Ascending aorta (tissue), 2 donors: ENCODE results near the gene ETFBKMT. TPM values are rescaled to one million over a fixed set of nuclear protein-coding genes. Genes with fewer than 3 reads are reported as not detected.

Source experiments
- DNase-seq, 2 donors: peaks; one replicate each; pipeline ENCODE4 v3.0.0-alpha.2; 2019; ENCODE audit warnings: low spot score in 2 of 2
- H3K27ac ChIP-seq, 2 donors: fragments of 200-600 bp; sonication (generic); one replicate each; pipeline ENCODE4 v1.5.1; 2016 to 2017; ENCODE audit warnings: mild to moderate bottlenecking in 1 of 2
- H3K27me3 ChIP-seq: fragments of 200-600 bp; sonication (generic); one replicate; pipeline ENCODE4 v1.5.1; 2017
- H3K36me3 ChIP-seq, 2 donors: fragments of 200-600 bp; sonication (generic); one replicate each; pipeline ENCODE4 v1.5.1; 2016
- H3K4me1 ChIP-seq, 2 donors: fragments of 200-600 bp; sonication (generic); one replicate each; pipeline ENCODE4 v1.5.1; 2016 to 2017; ENCODE audit warnings: mild to moderate bottlenecking in 1 of 2
- H3K4me3 ChIP-seq, 2 donors: fragments of 200-600 bp; sonication (generic); one replicate each; pipeline ENCODE4 v1.5.1; 2016 to 2017; ENCODE audit warnings: mild to moderate bottlenecking in 1 of 2
- H3K9me3 ChIP-seq, 2 donors: fragments of 200-600 bp; sonication (generic); one replicate each; pipeline ENCODE4 v1.5.1; 2016
- intact Hi-C: fragments of 100-400 bp; cut with DNase I; formaldehyde crosslinking; loops from one replicate; pipeline ENCODE4 v1.15.1; 2023
- total RNA-seq: library from RNA; depleted of rRNA; stranded (reverse); fragments of >200 nt; gene quantifications from one replicate; pipeline ENCODE4 v1.1.0, GENCODE V29; 2016
- TF ChIP-seq, protein P1 (sequence below), 3 experiments: fragments of 200-600 bp in 2 of 3; fragments of 450-650 bp in 1 of 3; sonication (generic) in 2 of 3; IDR thresholded peaks; one replicate each; pipeline ENCODE4 v1.5.1; 2016 to 2019; ENCODE audit warnings: antibody characterized with exemption in 3 of 3, mild to moderate bottlenecking in 1 of 3, moderate library complexity in 1 of 3

The ETFBKMT gene
- total RNA-seq, 1 donor from 2014 or later, result 0.64 TPM

DNA sequence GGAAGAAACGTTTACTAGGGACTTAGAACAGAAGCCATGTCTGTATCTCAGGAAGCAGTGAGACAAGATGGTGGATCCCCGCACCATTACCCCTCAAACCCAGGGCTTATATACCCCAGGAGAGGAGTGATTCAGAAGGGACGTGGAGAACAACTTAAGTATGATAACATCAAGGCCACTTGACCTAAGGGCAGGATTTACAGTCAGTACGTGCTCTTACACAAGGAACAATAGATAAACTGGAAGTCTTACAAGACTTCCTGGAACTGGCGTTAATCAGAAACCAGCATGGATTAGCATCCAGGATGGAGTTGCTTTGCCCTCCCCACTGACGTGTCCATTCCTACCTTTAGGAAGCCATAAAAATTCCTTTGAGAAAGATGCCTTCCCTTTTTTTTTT, 8.6 kb upstream of the ETFBKMT start:
- Histone ChIP-seq H3K27me3 (no peaks in the 10 kb centered on the region), H3K4me1 (no peaks in the 10 kb centered on the region), H3K4me3 (no peak overlapping the region), H3K27ac (no peak overlapping the region), H3K9me3 (no peaks in the 10 kb centered on the region), H3K36me3 (no peaks in the 10 kb centered on the region)
- no peak for DNase-seq
- TF ChIP-seq, protein P1, sequence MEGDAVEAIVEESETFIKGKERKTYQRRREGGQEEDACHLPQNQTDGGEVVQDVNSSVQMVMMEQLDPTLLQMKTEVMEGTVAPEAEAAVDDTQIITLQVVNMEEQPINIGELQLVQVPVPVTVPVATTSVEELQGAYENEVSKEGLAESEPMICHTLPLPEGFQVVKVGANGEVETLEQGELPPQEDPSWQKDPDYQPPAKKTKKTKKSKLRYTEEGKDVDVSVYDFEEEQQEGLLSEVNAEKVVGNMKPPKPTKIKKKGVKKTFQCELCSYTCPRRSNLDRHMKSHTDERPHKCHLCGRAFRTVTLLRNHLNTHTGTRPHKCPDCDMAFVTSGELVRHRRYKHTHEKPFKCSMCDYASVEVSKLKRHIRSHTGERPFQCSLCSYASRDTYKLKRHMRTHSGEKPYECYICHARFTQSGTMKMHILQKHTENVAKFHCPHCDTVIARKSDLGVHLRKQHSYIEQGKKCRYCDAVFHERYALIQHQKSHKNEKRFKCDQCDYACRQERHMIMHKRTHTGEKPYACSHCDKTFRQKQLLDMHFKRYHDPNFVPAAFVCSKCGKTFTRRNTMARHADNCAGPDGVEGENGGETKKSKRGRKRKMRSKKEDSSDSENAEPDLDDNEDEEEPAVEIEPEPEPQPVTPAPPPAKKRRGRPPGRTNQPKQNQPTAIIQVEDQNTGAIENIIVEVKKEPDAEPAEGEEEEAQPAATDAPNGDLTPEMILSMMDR (IDR thresholded peaks at IDR 0.05), result no peak
- intact Hi-C loops, result no loop called here

DNA sequence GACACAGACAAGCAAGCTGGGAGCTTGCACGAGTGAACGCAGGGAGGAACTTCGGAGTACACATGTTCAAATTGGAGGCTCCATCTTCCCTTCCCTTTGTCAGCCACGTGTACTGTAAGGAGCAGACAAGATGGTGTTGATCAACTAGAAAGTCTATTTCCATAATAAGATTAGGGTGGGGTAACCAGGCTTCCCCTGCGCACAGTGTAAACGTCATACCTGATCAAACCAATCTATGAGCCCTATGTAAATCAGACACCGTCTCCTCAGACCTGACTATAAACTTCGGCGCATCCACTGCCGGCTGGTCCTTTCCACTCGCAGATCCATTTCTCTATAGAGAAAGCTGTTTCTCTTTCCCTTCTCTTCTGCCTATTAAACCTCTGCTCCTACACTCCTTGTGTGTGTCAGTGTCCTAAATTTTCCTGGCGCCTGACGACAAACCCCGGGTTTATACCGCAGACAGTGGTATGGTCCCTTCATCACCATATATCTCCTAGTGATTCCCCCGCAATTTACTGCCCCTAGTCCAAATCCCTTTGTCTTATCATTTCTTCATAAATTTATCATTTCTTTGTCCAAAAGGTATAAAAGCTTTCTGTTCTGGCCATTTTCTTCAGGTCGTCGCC, 7.5 kb upstream of the ETFBKMT start:
- no peak for DNase-seq
- TF ChIP-seq, protein P1 (IDR thresholded peaks at IDR 0.05), result no peak
- Histone ChIP-seq H3K9me3 (no peaks in the 10 kb centered on the region), H3K4me1 (no peaks in the 10 kb centered on the region), H3K27me3 (no peaks in the 10 kb centered on the region), H3K4me3 (no peak overlapping the region), H3K36me3 (no peaks in the 10 kb centered on the region), H3K27ac (no peak overlapping the region)
- intact Hi-C loops, result loop anchor here (2.0 kb wide), 1 partner anchor 653 kb away; no protein-coding TSS in a partner anchor

DNA sequence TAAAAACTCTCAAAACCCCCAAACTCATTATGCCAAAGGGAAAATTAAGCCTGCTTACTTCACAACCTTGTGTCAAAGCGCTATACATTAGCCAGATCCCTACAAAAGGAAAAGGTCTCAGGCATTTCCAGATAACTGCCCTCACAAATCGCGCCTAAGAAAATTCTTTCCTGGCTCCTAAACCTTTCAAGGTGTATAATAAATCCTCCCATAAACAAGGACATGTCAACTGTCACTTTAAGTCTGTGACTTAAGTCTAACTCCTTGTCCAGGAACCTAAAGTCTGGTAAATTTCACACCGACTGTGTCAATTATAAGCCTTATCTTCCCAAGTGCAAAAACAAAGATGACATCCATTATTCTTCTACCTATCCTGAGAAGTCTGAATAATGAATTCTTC, 4.3 kb upstream of the ETFBKMT start:
- no peaks in the 10 kb centered on the region for H3K27me3 ChIP-seq
- H3K4me1 ChIP-seq, result peaks cover 0 to 3% of the 10 kb centered on the region in 2 donors
- TF ChIP-seq, protein P1 (IDR thresholded peaks at IDR 0.05), result no peak
- intact Hi-C loops, result loop anchor here (5.0 kb wide), 1 partner anchor 452 kb away; the partner anchor contains the start of gene BICD1
- no peaks in the 10 kb centered on the region for H3K36me3 ChIP-seq
- no peak for DNase-seq
- no peak overlapping the region for H3K27ac ChIP-seq
- no peaks in the 10 kb centered on the region for H3K9me3 ChIP-seq
- no peak overlapping the region for H3K4me3 ChIP-seq

DNA sequence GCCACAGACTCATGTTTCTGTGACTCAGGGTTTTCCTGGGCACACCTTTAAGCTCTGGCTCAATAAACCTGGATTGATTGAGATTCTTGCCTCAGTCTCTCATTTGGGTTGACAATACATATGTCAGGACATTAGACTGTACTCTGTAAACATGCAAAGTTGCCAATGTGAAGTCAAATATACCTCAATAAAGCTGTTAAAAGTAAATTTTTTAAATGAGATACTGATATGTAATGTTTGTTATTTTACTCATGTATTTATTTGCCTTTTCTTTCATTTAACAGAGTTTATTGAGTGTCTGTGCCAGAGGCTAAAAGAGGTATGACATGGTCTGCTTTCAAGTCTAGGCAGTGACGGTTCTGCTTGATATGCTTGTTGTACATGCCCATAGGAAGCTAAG, 3.7 kb upstream of the ETFBKMT start:
- H3K27ac ChIP-seq, result no peak overlapping the region
- TF ChIP-seq, protein P1 (IDR thresholded peaks at IDR 0.05), result no peak
- peaks cover 0 to 3% of the 10 kb centered on the region in 2 donors for H3K4me1 ChIP-seq
- no peaks in the 10 kb centered on the region for H3K9me3 ChIP-seq
- no peaks in the 10 kb centered on the region for H3K27me3 ChIP-seq
- H3K4me3 ChIP-seq, result no peak overlapping the region
- DNase-seq, result no peak
- intact Hi-C loops, result loop anchor here (5.0 kb wide), 1 partner anchor 452 kb away; the partner anchor contains the start of gene BICD1
- no peaks in the 10 kb centered on the region for H3K36me3 ChIP-seq

DNA sequence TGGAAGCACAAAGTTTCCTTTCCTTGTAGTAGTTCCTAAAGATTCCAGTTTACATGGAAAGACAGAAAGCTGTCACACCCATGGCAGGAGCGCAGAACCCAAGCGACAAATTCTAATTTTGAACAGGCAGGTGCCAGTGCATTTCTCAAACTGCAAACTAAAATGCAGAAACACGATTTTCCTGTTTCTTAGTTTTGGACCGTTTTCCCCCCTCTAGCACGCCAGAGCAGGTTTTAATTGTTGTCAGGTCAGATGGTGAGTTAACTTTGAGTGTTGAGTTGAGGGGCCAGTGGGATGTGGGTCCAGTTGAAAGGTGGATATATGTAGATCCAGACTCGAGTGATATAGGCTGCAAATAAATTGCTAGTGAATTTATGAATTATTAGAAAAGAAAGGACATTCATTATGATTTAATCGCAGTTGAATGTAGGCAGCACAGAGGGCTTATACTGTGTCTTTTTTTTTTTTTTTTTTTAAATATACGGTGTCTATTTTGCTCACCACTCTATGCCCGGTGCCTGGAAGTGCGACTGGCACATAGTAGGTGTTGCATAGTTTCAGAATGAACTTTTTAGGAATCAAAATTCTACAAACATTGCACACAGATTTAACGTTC, 909 bp upstream of the ETFBKMT start:
- H3K36me3 ChIP-seq, result peaks cover 3% of the 10 kb centered on the region in 2 donors
- H3K4me3 ChIP-seq, result peak overlapping the region; percentile 68 to 82
- no peak for DNase-seq
- peaks cover 0 to 3% of the 10 kb centered on the region in 2 donors for H3K4me1 ChIP-seq
- H3K9me3 ChIP-seq, result no peaks in the 10 kb centered on the region
- peak overlapping the region; percentile 87 to 95 for H3K27ac ChIP-seq
- no peaks in the 10 kb centered on the region for H3K27me3 ChIP-seq
- intact Hi-C loops, result loop anchor here (1.0 to 5.0 kb wide), 4 partner anchors 71 to 1020 kb away; partner anchors contain the start of genes AMN1, BICD1, DNM1L and RESF1
- TF ChIP-seq, protein P1 (IDR thresholded peaks at IDR 0.05), result no peak
